B cell (primary cell): Measurements from ENCODE around the gene ARPC1A.

Experiments
- EZH2 ChIP-seq: IDR thresholded peaks from 2 replicates; pipeline ENCODE4 v1.6.1; 2012; ENCODE audit warnings: borderline replicate concordance, low read depth, mild to moderate bottlenecking, moderate library complexity, low read length; ENCODE audit not compliant: insufficient read depth, poor library complexity, severe bottlenecking
- TF ChIP-seq, protein P1 (sequence below): fragments of 200-600 bp; IDR thresholded peaks from one replicate; pipeline ENCODE4 v1.8.0; 2022; ENCODE audit warnings: antibody characterized with exemption, mild to moderate bottlenecking

DNA sequence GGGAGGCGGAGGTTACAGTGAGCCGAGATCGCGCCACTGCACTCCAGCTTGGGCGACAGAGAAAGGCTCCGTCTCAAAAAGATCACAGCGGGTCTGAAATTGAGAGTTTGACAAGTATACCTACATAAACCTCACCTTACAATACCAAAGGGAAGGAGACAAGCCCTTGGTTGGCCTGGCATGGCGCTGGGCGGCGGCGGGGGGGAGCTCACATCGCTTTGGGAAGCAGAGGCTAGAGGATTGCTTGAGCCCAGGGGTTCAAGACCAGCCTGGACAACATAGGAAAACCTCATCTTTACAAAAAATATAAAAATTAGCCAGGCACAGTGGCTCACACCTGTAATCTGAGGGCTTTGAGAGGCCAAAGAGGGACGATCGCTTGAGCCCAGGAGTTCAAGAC, 1.1 kb upstream of the ARPC1A start:
- TF ChIP-seq, protein P1, sequence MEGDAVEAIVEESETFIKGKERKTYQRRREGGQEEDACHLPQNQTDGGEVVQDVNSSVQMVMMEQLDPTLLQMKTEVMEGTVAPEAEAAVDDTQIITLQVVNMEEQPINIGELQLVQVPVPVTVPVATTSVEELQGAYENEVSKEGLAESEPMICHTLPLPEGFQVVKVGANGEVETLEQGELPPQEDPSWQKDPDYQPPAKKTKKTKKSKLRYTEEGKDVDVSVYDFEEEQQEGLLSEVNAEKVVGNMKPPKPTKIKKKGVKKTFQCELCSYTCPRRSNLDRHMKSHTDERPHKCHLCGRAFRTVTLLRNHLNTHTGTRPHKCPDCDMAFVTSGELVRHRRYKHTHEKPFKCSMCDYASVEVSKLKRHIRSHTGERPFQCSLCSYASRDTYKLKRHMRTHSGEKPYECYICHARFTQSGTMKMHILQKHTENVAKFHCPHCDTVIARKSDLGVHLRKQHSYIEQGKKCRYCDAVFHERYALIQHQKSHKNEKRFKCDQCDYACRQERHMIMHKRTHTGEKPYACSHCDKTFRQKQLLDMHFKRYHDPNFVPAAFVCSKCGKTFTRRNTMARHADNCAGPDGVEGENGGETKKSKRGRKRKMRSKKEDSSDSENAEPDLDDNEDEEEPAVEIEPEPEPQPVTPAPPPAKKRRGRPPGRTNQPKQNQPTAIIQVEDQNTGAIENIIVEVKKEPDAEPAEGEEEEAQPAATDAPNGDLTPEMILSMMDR = no peak
- no peak for TF ChIP-seq EZH2
